ENCODE results near the gene CT45A7. TPM values are rescaled to one million over a fixed set of nuclear protein-coding genes. Genes with fewer than 3 reads are reported as not detected.

Gene CT45A7
- total and polyA plus RNA-seq, 2 experiments from 2014 or later = not detected

Other genes starting within 250 kb of the CT45A7 start
- not detected in 2 replicates for gene CT45A1, start 123.6 kb downstream of the CT45A7 start, total RNA-seq (2014; rRNA removed; shearing (Covaris generic))
- not detected in 2 replicates for gene CT45A1, start 123.6 kb downstream of the CT45A7 start, polyA plus RNA-seq (2016; fragmentation: Nextera tagmentation; extraction: Ambion mirVana)
- not detected in 2 replicates for gene CT45A3, start 69.1 kb downstream of the CT45A7 start, total RNA-seq (2014; rRNA removed; shearing (Covaris generic))
- gene CT45A3, start 69.1 kb downstream of the CT45A7 start, polyA plus RNA-seq (2016; fragmentation: Nextera tagmentation; extraction: Ambion mirVana) = not detected in 2 replicates
- gene CT45A5, start 51.8 kb downstream of the CT45A7 start, total RNA-seq (2014; rRNA removed; shearing (Covaris generic)) = not detected in 2 replicates
- gene CT45A5, start 51.8 kb downstream of the CT45A7 start, polyA plus RNA-seq (2016; fragmentation: Nextera tagmentation; extraction: Ambion mirVana) = not detected in 2 replicates
- not detected in 2 replicates for gene CT45A6, start 34.5 kb downstream of the CT45A7 start, total RNA-seq (2014; rRNA removed; shearing (Covaris generic))
- gene CT45A6, start 34.5 kb downstream of the CT45A7 start, polyA plus RNA-seq (2016; fragmentation: Nextera tagmentation; extraction: Ambion mirVana) = not detected in 2 replicates
- gene CT45A2, start 17.3 kb downstream of the CT45A7 start, total RNA-seq (2014; rRNA removed; shearing (Covaris generic)) = not detected in 2 replicates
- not detected in 2 replicates for gene CT45A2, start 17.3 kb downstream of the CT45A7 start, polyA plus RNA-seq (2016; fragmentation: Nextera tagmentation; extraction: Ambion mirVana)
- gene CT45A8, start 17.3 kb upstream of the CT45A7 start, total RNA-seq (2014; rRNA removed; shearing (Covaris generic)) = not detected in 2 replicates
- gene CT45A8, start 17.3 kb upstream of the CT45A7 start, polyA plus RNA-seq (2016; fragmentation: Nextera tagmentation; extraction: Ambion mirVana) = not detected in 2 replicates
- gene CT45A9, start 34.5 kb upstream of the CT45A7 start, total RNA-seq (2014; rRNA removed; shearing (Covaris generic)) = not detected in 2 replicates
- gene CT45A9, start 34.5 kb upstream of the CT45A7 start, polyA plus RNA-seq (2016; fragmentation: Nextera tagmentation; extraction: Ambion mirVana) = not detected in 2 replicates
- not detected in 2 replicates for gene CT45A10, start 56.2 kb upstream of the CT45A7 start, total RNA-seq (2014; rRNA removed; shearing (Covaris generic))
- gene CT45A10, start 56.2 kb upstream of the CT45A7 start, polyA plus RNA-seq (2016; fragmentation: Nextera tagmentation; extraction: Ambion mirVana) = not detected in 2 replicates
- not detected in 2 replicates for gene SAGE1, start 56.4 kb upstream of the CT45A7 start, total RNA-seq (2014; rRNA removed; shearing (Covaris generic))
- not detected in 2 replicates for gene SAGE1, start 56.4 kb upstream of the CT45A7 start, polyA plus RNA-seq (2016; fragmentation: Nextera tagmentation; extraction: Ambion mirVana)
- gene MMGT1, start 136.7 kb upstream of the CT45A7 start, total RNA-seq (2014; rRNA removed; shearing (Covaris generic)) = 28.6 and 30.6 TPM in 2 replicates
- gene MMGT1, start 136.7 kb upstream of the CT45A7 start, polyA plus RNA-seq (2016; fragmentation: Nextera tagmentation; extraction: Ambion mirVana) = 24.7 and 26.3 TPM in 2 replicates
- gene SLC9A6, start 148.2 kb upstream of the CT45A7 start, total RNA-seq (2014; rRNA removed; shearing (Covaris generic)) = 24.5 and 27.0 TPM in 2 replicates
- gene SLC9A6, start 148.2 kb upstream of the CT45A7 start, polyA plus RNA-seq (2016; fragmentation: Nextera tagmentation; extraction: Ambion mirVana) = 11.4 and 13.1 TPM in 2 replicates

Measured in GM23248 (cell line).